Stimulated activated CD4-positive, alpha-beta T cell treated with anti-CD3 and anti-CD28 coated beads, Interleukin-4, amount 100 ng/mL, for 4 hours (primary cell): ENCODE data around the gene SH3YL1.

Experiments
- DNase-seq, 2 experiments: peaks; one replicate each; pipeline ENCODE4 v3.0.0-alpha.2; 2020

SH3YL1 gene

GRCh38 chr2:255195-255594 lies 8.6 kb downstream of the SH3YL1 start:
- no peak for DNase-seq

- DNase-seq: no peak
Observed at GRCh38 chr2:254241-254640, 9.6 kb downstream of the SH3YL1 start.

GRCh38 chr2:253202-253638 lies 10.6 kb downstream of the SH3YL1 start:
- DNase-seq: no peak

- no peak for DNase-seq
Observed at GRCh38 chr2:252001-252602, 11.7 kb downstream of the SH3YL1 start.

- DNase-seq: no peak
Observed at GRCh38 chr2:249538-250042, 14.2 kb downstream of the SH3YL1 start.

- no peak for DNase-seq
Observed at GRCh38 chr2:248724-249123, 15.1 kb downstream of the SH3YL1 start.

- no peak for DNase-seq
Observed at GRCh38 chr2:246489-247144, 17.2 kb downstream of the SH3YL1 start.

- no peak for DNase-seq
Observed at GRCh38 chr2:244547-244946, 19.3 kb downstream of the SH3YL1 start.

- DNase-seq: no peak
Observed at GRCh38 chr2:238869-239268, 25.0 kb downstream of the SH3YL1 start.

GRCh38 chr2:238431-238830 lies 25.4 kb downstream of the SH3YL1 start:
- DNase-seq: no peak

GRCh38 chr2:237878-238277 lies 26.0 kb downstream of the SH3YL1 start:
- DNase-seq: no peak

- DNase-seq: no peak
Observed at GRCh38 chr2:236993-237539, 26.8 kb downstream of the SH3YL1 start.

GRCh38 chr2:234421-234820 lies 29.4 kb downstream of the SH3YL1 start:
- DNase-seq: no peak

- DNase-seq: no peak
Observed at GRCh38 chr2:233030-233429, 30.8 kb downstream of the SH3YL1 start.

GRCh38 chr2:231521-232185 lies 32.2 kb downstream of the SH3YL1 start:
- no peak for DNase-seq

GRCh38 chr2:228518-229278 lies 35.1 kb downstream of the SH3YL1 start:
- DNase-seq: no peak

- DNase-seq: no peak
Observed at GRCh38 chr2:228115-228514, 35.7 kb downstream of the SH3YL1 start.

GRCh38 chr2:223971-224760 lies 39.7 kb downstream of the SH3YL1 start:
- DNase-seq: no peak

- DNase-seq: no peak
Observed at GRCh38 chr2:223451-223850, 40.4 kb downstream of the SH3YL1 start.

GRCh38 chr2:216068-216467 lies 47.8 kb downstream of the SH3YL1 start:
- DNase-seq: no peak

- no peak for DNase-seq
Observed at GRCh38 chr2:213932-214693, 49.7 kb downstream of the SH3YL1 start.
